SU-DHL-6 (cell line): ENCODE data around the gene KRT39.

Experiments
- H2AFZ ChIP-seq: fragments of 200-600 bp; sonication (generic); 2 replicates; pipeline ENCODE4 v1.6.1; 2014; ENCODE audit warnings: low read depth, mild to moderate bottlenecking, moderate library complexity, mixed read lengths, antibody characterized with exemption, low read length; ENCODE audit not compliant: severe bottlenecking
- H3F3A ChIP-seq: fragments of 200-600 bp; shearing (Covaris generic); 2 replicates; pipeline ENCODE4 v1.6.0; 2016; ENCODE audit warnings: antibody characterized with exemption, mild to moderate bottlenecking; ENCODE audit not compliant: insufficient read depth
- H3K27ac ChIP-seq: fragments of 200-600 bp; sonication (generic); 2 replicates; pipeline ENCODE4 v1.5.1; 2016; ENCODE audit warnings: low read depth, mild to moderate bottlenecking, low read length, moderate library complexity, mixed read lengths
- H3K27me3 ChIP-seq: fragments of 200-600 bp; sonication (generic), shearing (Covaris generic); 2 replicates; pipeline ENCODE4 v1.6.0; 2014; ENCODE audit warnings: mild to moderate bottlenecking, low read length
- H3K36me3 ChIP-seq: fragments of 200-600 bp; sonication (generic); 2 replicates; pipeline ENCODE4 v1.6.1; 2014; ENCODE audit warnings: mild to moderate bottlenecking, low read length, mixed read lengths
- H3K4me2 ChIP-seq: fragments of 300-600, 200-600 bp; shearing (Covaris generic), sonication (generic); 2 replicates; pipeline ENCODE4 v1.6.0; 2014; ENCODE audit warnings: low read length, low read depth, mild to moderate bottlenecking; ENCODE audit not compliant: poor library complexity, severe bottlenecking
- H3K4me3 ChIP-seq: fragments of 200-600 bp; sonication (generic); 2 replicates; pipeline ENCODE4 v1.5.1; 2014; ENCODE audit warnings: antibody characterized with exemption, low read length, mild to moderate bottlenecking, mixed read lengths; ENCODE audit not compliant: insufficient read depth, poor library complexity, severe bottlenecking
- H3K79me2 ChIP-seq: fragments of 200-600 bp; sonication (generic); 2 replicates; pipeline ENCODE4 v1.6.1; 2014; ENCODE audit warnings: mild to moderate bottlenecking, low read length, moderate library complexity; ENCODE audit not compliant: insufficient read depth
- H3K9ac ChIP-seq: fragments of 200-600 bp; sonication (generic); 2 replicates; pipeline ENCODE4 v1.7.0; 2014; ENCODE audit warnings: mild to moderate bottlenecking, low read length
- H3K9me2 ChIP-seq: fragments of 200-600 bp; sonication (generic); replicated peaks from 2 replicates; pipeline ENCODE4 v1.6.1; 2014; ENCODE audit warnings: low read length; ENCODE audit not compliant: insufficient read depth
- H3K9me3 ChIP-seq: fragments of 200-600 bp; sonication (generic); 2 replicates; pipeline ENCODE4 v1.6.1; 2014; ENCODE audit warnings: low read length, mixed read lengths; ENCODE audit not compliant: insufficient read depth
- H4K20me1 ChIP-seq: fragments of 200-600 bp; sonication (generic); 2 replicates; pipeline ENCODE4 v1.6.1; 2014; ENCODE audit warnings: low read depth, mild to moderate bottlenecking, antibody characterized with exemption, low read length, moderate library complexity, mixed read lengths
- CTCF ChIP-seq: fragments of 200-600 bp; sonication (generic); IDR thresholded peaks from one replicate; pipeline ENCODE4 v1.5.1; 2017; ENCODE audit warnings: antibody characterized with exemption, mild to moderate bottlenecking, low read length, moderate library complexity; ENCODE audit not compliant: insufficient read depth, poor library complexity, severe bottlenecking
- EZH2phosphoT487 ChIP-seq: fragments of 200-600 bp; sonication (generic), shearing (Covaris generic); conservative IDR thresholded peaks from 2 replicates; pipeline ENCODE4 v1.6.1; 2018; ENCODE audit warnings: mild to moderate bottlenecking, antibody characterized with exemption, low read length, moderate library complexity, mixed read lengths

Gene KRT39

DNA sequence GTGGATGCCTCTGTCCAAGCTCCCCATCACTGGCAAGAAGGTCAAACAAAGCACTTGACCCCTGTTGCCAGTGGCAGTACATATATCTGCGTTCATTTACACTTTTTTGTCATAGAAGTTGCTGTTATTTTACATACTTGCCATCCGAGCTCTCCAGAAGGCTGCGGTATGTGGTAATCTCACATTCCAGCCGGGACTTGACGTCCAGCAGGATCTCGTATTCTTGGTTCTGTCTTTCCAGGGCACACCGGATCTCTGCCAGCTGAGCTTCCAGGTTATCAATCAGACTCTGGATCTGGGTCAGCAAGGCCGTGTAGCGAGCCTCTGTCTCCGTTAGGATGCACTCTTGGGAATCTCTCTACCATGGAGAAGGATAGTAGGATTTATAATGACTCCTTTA lies 6.6 kb downstream of the KRT39 start:
- no peak overlapping the region for H3K4me3 ChIP-seq
- no peaks in the 10 kb centered on the region for H3F3A ChIP-seq

DNA sequence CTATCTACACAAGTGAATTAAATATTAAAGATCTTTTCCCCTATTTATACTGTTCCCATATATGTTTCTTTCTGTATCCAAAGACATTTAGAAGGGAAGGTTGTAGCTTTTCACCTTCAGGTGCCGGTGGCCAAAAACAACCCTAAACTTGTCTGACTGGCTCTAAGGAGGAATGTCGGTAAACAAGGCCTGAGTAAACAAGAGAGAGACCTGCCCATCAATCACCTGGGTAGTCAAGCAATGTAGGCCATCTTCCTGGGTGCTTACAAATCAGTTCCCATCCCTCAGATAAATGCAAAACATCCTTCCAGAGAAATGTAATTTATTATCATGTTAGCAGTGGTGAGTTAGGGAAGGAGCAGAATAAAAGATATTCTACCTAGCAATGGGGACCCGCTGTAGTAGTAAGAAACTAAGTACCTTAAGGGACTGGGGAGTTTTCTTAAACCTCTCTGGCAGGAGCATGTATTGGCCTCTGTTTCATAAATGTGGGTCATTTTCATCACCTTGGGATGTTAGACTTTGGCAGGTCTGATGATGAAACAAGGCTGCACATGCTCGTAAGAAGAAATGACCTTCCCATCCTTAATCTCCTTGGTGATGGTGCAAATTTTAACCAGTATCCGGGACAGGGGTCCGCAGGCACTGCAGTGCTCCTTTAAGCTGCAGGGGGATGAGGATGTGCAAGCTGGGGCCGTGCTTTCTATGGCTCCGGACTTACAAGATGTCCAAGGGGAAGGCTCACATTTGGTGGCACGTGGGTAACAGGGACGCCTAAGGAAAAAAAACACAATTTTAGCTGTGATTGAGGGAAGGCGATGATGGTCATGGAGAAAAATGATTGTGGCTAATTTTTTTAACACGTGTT lies 8.4 kb downstream of the KRT39 start:
- TF ChIP-seq CTCF, result no peak
- TF ChIP-seq EZH2phosphoT487, result no peak
- Histone ChIP-seq H3K9ac (no peak overlapping the region), H3K9me3 (no peaks in the 10 kb centered on the region), H3K4me2 (no peak overlapping the region), H3F3A (no peaks in the 10 kb centered on the region), H3K27ac (no peak overlapping the region), H3K79me2 (no peaks in the 10 kb centered on the region), H3K9me2 (no peaks in the 10 kb centered on the region), H4K20me1 (no peaks in the 10 kb centered on the region), H3K27me3 (no peaks in the 10 kb centered on the region), H3K36me3 (no peaks in the 10 kb centered on the region), H2AFZ (no peak overlapping the region), H3K4me3 (no peak overlapping the region)

More for the DNA sequence above, 6.6 kb downstream of the KRT39 start:
- H3K36me3 ChIP-seq, result no peaks in the 10 kb centered on the region
- H2AFZ ChIP-seq, result no peak overlapping the region
- no peaks in the 10 kb centered on the region for H3K79me2 ChIP-seq
- H3K27me3 ChIP-seq, result no peaks in the 10 kb centered on the region
- TF ChIP-seq CTCF (no peak), EZH2phosphoT487 (no peak)
- no peaks in the 10 kb centered on the region for H3K9me3 ChIP-seq
- H3K4me2 ChIP-seq, result no peak overlapping the region
- no peak overlapping the region for H3K9ac ChIP-seq
- H4K20me1 ChIP-seq, result no peaks in the 10 kb centered on the region
- H3K27ac ChIP-seq, result no peak overlapping the region
- no peaks in the 10 kb centered on the region for H3K9me2 ChIP-seq

GRCh38 chr17:40956401-40957254 lies 10.1 kb downstream of the KRT39 start:
- Histone ChIP-seq H3K9me3 (no peaks in the 10 kb centered on the region), H3K27me3 (no peaks in the 10 kb centered on the region), H3F3A (no peaks in the 10 kb centered on the region), H3K79me2 (no peaks in the 10 kb centered on the region), H3K4me3 (no peak overlapping the region), H3K36me3 (no peaks in the 10 kb centered on the region), H4K20me1 (no peaks in the 10 kb centered on the region), H3K27ac (no peak overlapping the region), H3K9me2 (no peaks in the 10 kb centered on the region), H2AFZ (no peak overlapping the region), H3K9ac (no peak overlapping the region), H3K4me2 (no peak overlapping the region)
- no peak for TF ChIP-seq EZH2phosphoT487
- no peak for TF ChIP-seq CTCF
